Mucosa of descending colon (tissue), 3 donors: ENCODE data around the gene CAMKK2. TPM values are rescaled to one million over a fixed set of nuclear protein-coding genes. Genes with fewer than 3 reads are reported as not detected.
"Not testable (repeated sequence)": the region's sequence is repeated elsewhere in the genome, so short reads cannot be mapped to it uniquely, and the experiment has no call there.

Source experiments
- ATAC-seq: fragments of 200-7000 bp; cut with Tn5 transposase; one replicate; pipeline ENCODE4 v1.9.1; 2020; ENCODE audit warnings: mild to moderate bottlenecking, moderate library complexity
- DNase-seq, 3 donors: peaks; one replicate each; pipeline ENCODE4 v3.0.0-alpha.2; 2020
- H3K36me3 ChIP-seq: fragments of 200-600 bp; one replicate; pipeline ENCODE4 v1.8.0; 2021; ENCODE audit warnings: low read depth, mild to moderate bottlenecking
- H3K4me1 ChIP-seq: fragments of 200-600 bp; one replicate; pipeline ENCODE4 v1.8.0; 2021; ENCODE audit warnings: low read depth, mild to moderate bottlenecking
- H3K4me3 ChIP-seq: fragments of 200-600 bp; one replicate; pipeline ENCODE4 v1.8.0; 2021; ENCODE audit warnings: mild to moderate bottlenecking
- H3K9me3 ChIP-seq: fragments of 200-600 bp; one replicate; pipeline ENCODE4 v1.8.0; 2021; ENCODE audit warnings: mild to moderate bottlenecking
- intact Hi-C, 2 donors: fragments of 100-400 bp; cut with DNase I in 1 of 2; cut with micrococcal nuclease in 1 of 2; formaldehyde crosslinking; loops; one replicate each; pipeline versions ENCODE4 v1.11.0 to v1.11.1; 2022; cut with DNase I, micrococcal nuclease
- total RNA-seq, 3 donors: library from RNA; stranded (reverse); fragmentation: NEBNext Ultra II Directional in 2 of 3; extraction: Animal tissue kit (Norgen Biotek cat#: 25700) in 2 of 3; gene quantifications; one replicate each; pipeline versions ENCODE4 v1.2.1 to v1.2.4, GENCODE V29; 2021 to 2023
- TF ChIP-seq, protein P1 (sequence below): fragments of 200-600 bp; IDR thresholded peaks from one replicate; pipeline ENCODE4 v1.8.0; 2022; ENCODE audit warnings: antibody characterized with exemption, mild to moderate bottlenecking
- donor health status: DM: no; HTN: no; CAD: no; lungs with moderate emphysema.
- donor health status: DM: no; HTN: no; CAD: no.
- donor health status: DM: no; HTN: yes; CAD: no.

The CAMKK2 gene
- total RNA-seq, 3 donors from 2014 or later, result 44.0 to 57.1 (median 47.3) TPM

DNA sequence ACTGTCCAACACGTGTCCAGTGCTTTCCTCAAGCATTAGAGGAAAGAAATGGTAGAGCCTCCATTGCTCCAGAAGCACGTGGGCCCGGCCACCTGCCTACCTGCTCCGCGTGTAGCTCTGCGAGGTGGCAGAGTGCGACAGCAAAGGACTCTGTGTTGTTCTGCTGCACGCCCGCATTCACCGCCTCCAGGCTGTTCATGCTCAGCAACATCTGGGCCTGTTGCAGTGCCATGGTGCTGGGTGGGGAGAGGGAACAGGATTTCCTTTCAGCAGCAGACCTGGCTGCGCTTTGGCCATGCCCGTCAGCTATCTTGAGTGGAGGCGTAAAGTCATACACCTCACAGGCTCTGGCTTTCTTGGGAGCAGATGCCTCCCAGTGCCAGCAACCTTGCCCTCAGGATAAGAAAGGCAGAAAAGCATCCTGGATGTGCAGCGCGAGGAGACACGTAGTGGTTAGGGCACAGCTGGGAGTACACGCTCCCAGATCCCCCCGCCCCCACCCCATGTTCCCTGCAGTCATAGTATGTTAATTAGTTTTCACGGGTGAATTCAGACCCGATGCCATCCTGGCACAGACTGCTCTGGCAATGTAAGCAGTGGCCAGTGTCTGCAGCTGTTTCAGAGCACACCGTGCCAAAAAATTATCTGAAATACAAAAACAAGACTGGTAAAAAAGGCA, 30.6 kb upstream of the CAMKK2 start:
- H3K36me3 ChIP-seq, result peaks cover 7% of the 10 kb centered on the region

DNA sequence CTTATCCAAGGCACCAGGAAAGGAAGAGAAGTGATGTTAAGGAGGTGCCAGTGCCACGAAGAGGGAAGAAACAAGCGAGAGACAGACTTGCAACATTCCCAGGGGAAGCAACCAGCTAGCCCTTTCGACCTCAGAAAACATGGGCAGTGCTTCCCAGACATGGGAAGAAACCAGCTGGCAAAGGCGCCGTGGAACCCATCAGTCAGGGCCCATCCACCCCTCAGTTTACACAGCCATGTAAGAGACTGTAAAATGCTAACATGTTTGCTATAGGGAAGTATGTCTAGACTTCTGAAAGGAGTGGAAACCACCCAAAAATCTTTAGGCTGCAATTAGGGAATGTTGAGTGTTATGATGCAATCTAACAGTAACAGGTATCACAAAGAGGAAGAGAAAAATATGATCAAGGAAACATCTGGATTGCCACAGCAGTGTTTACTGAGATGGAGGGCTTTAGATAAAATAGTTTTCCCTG, 29.4 kb upstream of the CAMKK2 start:
- TF ChIP-seq, protein P1, sequence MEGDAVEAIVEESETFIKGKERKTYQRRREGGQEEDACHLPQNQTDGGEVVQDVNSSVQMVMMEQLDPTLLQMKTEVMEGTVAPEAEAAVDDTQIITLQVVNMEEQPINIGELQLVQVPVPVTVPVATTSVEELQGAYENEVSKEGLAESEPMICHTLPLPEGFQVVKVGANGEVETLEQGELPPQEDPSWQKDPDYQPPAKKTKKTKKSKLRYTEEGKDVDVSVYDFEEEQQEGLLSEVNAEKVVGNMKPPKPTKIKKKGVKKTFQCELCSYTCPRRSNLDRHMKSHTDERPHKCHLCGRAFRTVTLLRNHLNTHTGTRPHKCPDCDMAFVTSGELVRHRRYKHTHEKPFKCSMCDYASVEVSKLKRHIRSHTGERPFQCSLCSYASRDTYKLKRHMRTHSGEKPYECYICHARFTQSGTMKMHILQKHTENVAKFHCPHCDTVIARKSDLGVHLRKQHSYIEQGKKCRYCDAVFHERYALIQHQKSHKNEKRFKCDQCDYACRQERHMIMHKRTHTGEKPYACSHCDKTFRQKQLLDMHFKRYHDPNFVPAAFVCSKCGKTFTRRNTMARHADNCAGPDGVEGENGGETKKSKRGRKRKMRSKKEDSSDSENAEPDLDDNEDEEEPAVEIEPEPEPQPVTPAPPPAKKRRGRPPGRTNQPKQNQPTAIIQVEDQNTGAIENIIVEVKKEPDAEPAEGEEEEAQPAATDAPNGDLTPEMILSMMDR, result no peak
- H3K4me1 ChIP-seq, result no peaks in the 10 kb centered on the region
- intact Hi-C loops, result no loop called here
- no peaks in the 10 kb centered on the region for H3K9me3 ChIP-seq
- DNase-seq (no peak), ATAC-seq (no peak)
- peaks cover 4% of the 10 kb centered on the region for H3K36me3 ChIP-seq
- H3K4me3 ChIP-seq, result no peak overlapping the region

More for the DNA sequence above, 30.6 kb upstream of the CAMKK2 start:
- intact Hi-C loops, result no loop called here
- no peaks in the 10 kb centered on the region for H3K4me1 ChIP-seq
- DNase-seq (no peak), ATAC-seq (no peak)
- no peaks in the 10 kb centered on the region for H3K9me3 ChIP-seq
- no peak overlapping the region for H3K4me3 ChIP-seq
- TF ChIP-seq, protein P1, result no peak

DNA sequence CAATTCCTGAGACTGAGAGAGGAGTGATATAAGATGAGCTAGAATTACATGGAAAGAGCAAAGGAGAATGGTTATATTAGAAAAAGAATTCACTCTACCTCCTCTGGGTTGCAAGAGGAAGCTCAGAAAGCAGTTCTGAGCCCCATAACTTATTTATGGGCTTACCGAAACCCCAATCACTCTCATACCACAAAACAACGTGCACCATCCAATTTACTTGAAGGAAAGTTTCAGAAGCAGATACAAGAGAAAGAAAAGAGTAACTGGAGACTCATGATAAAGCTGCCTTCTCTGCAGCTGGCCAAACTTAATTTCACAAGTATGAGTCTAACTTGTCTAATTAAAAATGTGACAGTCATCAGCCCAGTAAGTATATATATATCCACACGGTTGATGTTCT, 27.4 kb upstream of the CAMKK2 start:
- Histone ChIP-seq H3K4me3 (no peak overlapping the region), H3K36me3 (peaks cover 4% of the 10 kb centered on the region), H3K9me3 (no peaks in the 10 kb centered on the region), H3K4me1 (no peaks in the 10 kb centered on the region)
- DNase-seq (no peak), ATAC-seq (no peak)
- TF ChIP-seq, protein P1, result no peak
- intact Hi-C loops, result no loop called here

DNA sequence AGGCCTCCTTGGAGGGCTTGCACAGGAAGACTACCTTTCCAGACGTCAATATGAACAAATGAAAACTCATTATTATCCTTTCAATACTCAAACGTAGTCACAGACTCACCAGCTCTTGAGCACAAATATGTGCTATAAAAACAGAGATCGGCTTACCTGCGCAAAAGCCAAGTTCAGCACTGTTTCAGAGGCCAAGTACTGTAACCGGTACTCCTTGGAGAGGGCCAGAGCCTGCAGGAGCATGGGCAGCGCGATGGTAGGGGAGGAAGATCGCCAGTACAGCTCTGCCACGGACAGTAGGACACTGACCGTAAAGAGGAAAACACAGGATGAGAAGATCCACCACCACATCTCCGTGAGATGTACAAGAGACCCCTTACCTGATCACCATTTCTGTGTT, 21.6 kb upstream of the CAMKK2 start:
- no peaks in the 10 kb centered on the region for H3K36me3 ChIP-seq
- H3K4me3 ChIP-seq, result no peak overlapping the region
- no peak for DNase-seq
- no peak for ATAC-seq
- H3K4me1 ChIP-seq, result no peaks in the 10 kb centered on the region
- TF ChIP-seq, protein P1, result no peak
- H3K9me3 ChIP-seq, result no peaks in the 10 kb centered on the region
- intact Hi-C loops, result no loop called here

DNA sequence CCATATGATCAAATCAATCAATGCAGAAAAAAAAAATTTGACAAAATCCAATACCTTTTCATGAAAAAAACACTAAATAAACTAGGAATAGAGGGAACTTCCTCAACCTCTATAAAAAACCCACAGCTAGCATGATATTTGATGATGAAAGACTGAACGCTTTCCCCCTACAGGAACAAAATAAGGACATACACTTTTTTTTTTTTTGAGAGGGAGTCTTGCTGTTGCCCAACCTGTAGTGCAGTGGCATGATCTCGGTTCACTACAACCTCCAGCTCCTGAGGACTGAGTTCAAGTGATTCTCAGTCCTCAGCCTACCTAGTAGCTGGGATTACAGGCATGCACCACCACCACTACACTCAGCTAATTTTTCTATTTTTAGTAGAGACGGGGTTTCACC, 17.9 kb upstream of the CAMKK2 start:
- no peak for DNase-seq
- Histone ChIP-seq H3K36me3 (no peaks in the 10 kb centered on the region), H3K4me3 (no peak overlapping the region), H3K4me1 (no peaks in the 10 kb centered on the region), H3K9me3 (no peaks in the 10 kb centered on the region)
- TF ChIP-seq, protein P1, result no peak
- intact Hi-C loops, result no loop called here
- no peak for ATAC-seq

DNA sequence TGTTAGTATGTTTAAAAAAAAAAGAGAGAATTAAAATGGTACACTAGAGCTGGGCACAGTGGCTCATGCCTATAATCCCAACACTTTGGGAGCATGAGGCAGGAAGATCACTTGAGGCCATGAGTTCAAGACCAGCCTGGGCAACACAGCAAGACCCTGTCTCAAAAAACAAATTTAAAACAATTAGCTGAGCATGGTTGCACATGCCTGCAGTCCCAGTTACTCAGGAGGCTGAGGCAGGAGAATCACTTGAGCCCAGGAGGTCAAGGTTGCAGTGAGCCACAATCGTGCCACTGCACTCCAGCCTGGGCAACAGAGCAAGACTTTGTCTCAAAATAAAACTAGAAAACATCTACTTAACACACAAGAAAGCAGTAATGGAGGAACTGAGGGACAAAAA, 13.7 kb upstream of the CAMKK2 start:
- H3K9me3 ChIP-seq, ATAC-seq, H3K36me3 ChIP-seq, H3K4me1 ChIP-seq, intact Hi-C loops, H3K4me3 ChIP-seq, DNase-seq: not testable (repeated sequence)

DNA sequence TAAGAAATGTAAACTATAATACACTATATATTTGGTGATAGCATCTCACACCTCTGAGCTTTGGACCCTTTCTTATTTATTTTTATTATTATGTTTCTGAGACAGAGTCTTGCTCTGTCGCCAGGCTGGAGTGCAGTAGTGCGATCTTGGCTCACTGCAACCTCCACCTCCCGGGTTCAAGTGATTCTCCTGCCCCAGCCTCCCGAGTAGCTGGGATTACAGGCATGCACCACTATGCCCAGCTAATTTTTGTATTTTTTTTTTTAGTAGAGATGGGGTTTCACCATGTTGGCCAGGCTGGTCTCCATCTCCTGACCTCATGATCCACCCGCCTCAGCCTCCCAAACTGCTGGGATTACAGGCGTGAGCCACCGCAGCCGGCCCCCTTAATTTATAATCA, 10.9 kb upstream of the CAMKK2 start:
- DNase-seq, H3K9me3 ChIP-seq, H3K4me3 ChIP-seq, H3K36me3 ChIP-seq, ATAC-seq, H3K4me1 ChIP-seq, intact Hi-C loops: not testable (repeated sequence)
